Astrocyte of the hippocampus (primary cell): ENCODE data around the gene ACVR1.
"Not testable (repeated sequence)": the region's sequence is repeated elsewhere in the genome, so short reads cannot be mapped to it uniquely, and the experiment has no call there.

ENCODE experiments used
- DNase-seq: peaks from one replicate; pipeline ENCODE4 v3.0.0; 2011; ENCODE audit warnings: low read depth, low spot score

The ACVR1 gene

GRCh38 chr2:157830696-157831570, 45.2 kb downstream of the ACVR1 start:
- DNase-seq = peak; percentile 92

- DNase-seq = no peak
Measured at GRCh38 chr2:157830266-157830665, 45.9 kb downstream of the ACVR1 start.

GRCh38 chr2:157827377-157827776, 48.8 kb downstream of the ACVR1 start:
- DNase-seq = no peak

- not testable (repeated sequence) for DNase-seq
Measured at GRCh38 chr2:157826644-157827043, 49.5 kb downstream of the ACVR1 start.

DNA sequence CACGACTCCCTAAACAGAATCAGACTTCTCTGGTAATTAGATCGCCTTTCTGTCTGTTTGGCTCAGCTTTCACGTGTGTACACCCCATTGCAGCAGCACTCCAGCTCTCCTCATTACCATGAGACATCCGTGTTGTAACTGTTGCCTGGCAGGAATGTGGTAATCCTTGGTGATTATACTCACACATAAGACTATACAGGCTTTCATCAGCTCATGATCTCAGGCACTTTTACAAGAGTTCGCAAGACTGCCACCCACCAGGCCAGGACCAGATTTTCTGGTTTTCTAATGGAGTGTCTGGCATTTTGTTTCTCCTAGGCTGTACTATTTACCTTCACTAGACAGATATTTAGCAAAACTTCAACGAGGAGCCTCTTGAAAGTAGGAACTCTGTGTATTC, 50.2 kb downstream of the ACVR1 start:
- DNase-seq = peak; percentile 58

DNA sequence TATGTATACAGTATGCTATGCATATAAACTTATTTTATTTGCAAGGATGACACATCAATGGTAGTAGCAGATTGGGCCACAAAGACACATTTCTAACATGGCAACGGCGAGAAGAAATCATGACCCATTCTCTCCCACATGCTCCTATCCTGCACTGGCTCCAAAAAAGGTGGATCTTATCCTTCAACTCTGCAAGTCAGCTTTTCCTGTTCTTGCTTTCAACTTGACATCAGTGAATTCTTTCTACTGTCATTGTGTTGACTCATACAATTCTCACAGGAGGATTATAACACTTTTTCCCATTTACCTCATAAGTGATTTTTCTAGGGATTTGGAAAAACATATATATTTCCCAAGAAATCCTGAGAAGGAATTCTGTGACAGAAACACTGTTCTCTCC, 53.1 kb downstream of the ACVR1 start:
- no peak for DNase-seq

DNA sequence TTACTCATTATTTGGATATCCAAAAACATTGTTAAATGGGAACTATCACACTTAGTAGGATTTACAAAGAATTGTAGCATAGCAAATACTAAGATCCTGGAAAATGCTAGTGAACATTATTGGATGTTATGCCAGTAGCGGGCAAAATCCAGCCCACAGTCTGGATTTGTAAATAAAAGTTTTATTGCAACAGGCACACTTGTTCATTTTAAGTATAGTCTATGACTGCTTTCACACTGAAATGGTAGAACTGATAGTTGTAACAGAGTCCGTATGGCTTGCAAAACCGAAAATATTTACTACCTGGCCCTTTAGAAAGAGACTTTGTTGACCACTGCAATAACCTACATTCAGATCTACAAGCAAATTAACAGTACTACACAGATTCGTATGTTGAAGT, 53.6 kb downstream of the ACVR1 start:
- DNase-seq = no peak

DNA sequence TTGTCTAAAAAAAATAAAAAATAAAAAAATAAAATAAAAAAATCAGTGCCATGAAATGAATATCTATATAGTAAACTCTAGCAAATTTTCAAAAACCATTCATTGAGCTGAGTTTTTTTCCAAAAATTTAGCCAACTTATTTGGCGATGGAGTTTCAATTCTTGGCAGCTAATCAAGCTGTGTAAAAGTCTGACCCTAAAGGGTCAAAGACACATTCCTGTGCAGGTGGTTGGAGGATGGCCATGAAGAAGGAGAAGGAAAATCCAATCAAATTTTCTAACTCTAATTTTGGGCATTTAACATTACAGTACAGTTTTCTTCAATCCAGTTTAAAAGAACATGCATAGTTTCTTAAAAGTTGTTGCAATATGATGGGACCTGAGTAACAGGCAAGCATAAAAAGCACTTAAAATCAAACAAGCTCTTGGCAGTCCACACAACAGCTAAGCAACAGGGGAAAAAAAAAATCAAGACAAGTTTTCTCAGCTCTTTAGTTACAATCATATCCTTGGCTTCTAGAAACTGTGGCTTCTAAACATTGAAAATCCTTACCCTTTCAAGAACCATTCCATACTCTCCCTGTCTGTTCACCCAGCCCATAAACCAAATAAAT, 54.5 kb downstream of the ACVR1 start:
- no peak for DNase-seq

DNA sequence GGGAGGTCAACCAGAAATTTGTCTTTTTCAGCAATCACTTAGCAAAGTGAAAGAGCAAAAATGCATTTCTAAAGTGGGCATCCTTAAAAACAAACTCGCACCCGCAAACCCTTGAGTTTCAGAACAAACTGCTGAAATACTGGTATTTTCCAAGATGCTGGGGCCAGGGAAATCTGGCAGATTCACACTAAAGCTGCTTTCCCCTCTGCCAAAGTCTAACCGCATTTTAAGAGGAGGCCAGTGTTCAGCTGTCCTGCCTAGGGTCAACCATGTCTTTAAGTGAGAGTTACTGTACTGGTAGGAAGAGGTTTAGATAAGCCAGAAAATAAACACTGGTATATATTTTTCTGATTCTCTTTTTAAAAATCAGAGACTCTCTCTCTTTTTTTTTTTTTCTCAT, 55.9 kb downstream of the ACVR1 start:
- no peak for DNase-seq

DNA sequence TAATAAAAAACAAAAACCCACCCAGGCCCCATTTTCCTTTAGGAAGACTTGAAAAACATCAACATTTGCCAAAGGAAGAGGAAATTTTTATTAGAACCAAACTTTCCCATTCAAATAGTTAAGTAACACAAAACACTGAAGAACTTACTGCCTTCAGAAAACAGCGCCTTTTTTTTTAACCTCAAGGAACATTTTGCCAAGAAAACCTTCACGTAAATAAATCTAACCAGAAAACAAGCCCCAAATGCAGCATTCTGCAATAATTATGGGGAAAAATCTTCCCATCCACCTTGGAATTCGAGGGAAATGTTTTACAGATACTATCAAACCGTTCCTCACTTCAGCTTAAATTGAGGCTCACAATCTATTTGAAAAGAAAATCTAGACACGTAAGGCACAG, 56.4 kb downstream of the ACVR1 start:
- DNase-seq = no peak

- no peak for DNase-seq
Measured at GRCh38 chr2:157818227-157818626, 57.9 kb downstream of the ACVR1 start.

GRCh38 chr2:157815421-157815820, 60.7 kb downstream of the ACVR1 start:
- DNase-seq = no peak

- no peak for DNase-seq
Measured at GRCh38 chr2:157813467-157813866, 62.7 kb downstream of the ACVR1 start.

DNA sequence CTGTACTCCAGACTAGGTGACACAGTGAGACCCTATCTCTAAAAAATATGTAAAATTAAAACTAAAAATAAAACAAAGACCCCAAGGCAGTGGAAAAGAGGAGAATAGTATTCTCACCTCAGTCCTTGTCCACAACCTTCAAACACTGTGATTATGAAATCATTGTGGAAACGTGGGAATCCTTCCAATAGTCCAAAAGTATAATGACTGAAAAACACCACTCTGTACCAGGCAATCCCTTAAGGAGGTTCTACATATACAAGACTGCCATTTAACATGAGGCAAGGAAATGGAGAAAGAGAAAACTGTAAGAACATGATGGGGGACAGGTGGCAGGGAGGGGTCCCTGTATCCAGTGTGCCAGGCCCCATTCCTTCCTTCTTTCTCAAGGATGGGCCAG, 66.1 kb downstream of the ACVR1 start:
- no peak for DNase-seq

DNA sequence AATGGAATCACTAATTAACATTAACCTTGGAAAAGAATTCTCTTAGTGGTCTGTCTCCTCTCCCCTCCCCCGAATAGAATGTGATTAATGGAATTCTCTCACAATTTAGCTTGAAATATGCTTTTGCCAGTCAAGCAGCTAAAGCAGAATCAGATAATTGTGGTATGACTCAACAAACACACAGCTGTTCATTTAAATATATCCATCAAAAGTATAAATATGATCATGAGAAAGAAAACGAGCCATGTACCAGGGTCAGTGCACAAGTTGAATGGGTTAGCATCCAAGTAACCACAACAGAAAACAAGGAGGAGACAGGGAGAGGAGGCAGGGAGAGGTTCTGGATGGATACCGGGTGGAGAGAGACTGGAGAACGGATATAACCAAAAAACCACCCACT, 66.9 kb downstream of the ACVR1 start:
- DNase-seq = peak; percentile 70

GRCh38 chr2:157808421-157808820, 67.7 kb downstream of the ACVR1 start:
- DNase-seq = no peak

- DNase-seq = no peak
Measured at GRCh38 chr2:157806426-157807077, 69.6 kb downstream of the ACVR1 start.

DNA sequence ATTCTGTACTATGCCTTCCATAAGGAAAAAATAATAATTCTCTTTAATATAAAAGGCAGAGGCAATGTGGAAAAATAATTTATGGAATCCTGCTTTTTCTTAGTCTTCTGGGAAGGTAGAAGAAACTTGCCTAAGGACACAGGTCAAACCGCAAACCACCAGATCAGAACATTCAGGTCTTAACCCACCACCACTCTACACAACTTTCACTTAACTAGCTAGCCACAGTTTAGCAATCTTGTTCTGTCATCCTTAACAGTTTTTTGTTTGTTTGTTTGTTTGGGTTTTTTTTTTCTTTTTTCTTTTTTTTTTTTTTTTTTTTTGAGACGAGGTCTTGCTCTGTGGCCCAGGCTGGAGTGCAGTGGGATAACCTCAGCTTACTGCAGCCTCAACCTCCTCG, 70.6 kb downstream of the ACVR1 start:
- DNase-seq = no peak

DNA sequence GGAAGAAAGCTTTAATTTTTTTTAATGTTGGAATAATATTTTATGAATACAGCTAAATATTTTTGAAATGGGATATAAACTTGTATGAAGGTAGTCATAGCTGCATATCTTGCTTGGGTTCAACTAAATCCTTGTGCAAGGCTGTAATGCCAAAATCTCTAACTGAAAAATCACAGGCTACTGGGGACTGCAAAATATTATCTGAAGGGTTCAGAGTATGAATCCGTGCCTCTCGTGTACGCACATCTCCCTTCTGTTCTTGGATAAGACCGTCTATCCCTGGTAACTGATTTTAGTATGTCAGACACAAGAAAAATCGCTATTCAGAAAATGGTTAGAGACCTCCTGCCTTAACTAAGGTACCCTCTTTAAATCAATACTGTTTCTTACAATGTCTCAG, 71.8 kb downstream of the ACVR1 start:
- DNase-seq = no peak

- no peak for DNase-seq
Measured at GRCh38 chr2:157803952-157804351, 72.2 kb downstream of the ACVR1 start.

- DNase-seq = no peak
Measured at GRCh38 chr2:157803476-157803875, 72.7 kb downstream of the ACVR1 start.

DNA sequence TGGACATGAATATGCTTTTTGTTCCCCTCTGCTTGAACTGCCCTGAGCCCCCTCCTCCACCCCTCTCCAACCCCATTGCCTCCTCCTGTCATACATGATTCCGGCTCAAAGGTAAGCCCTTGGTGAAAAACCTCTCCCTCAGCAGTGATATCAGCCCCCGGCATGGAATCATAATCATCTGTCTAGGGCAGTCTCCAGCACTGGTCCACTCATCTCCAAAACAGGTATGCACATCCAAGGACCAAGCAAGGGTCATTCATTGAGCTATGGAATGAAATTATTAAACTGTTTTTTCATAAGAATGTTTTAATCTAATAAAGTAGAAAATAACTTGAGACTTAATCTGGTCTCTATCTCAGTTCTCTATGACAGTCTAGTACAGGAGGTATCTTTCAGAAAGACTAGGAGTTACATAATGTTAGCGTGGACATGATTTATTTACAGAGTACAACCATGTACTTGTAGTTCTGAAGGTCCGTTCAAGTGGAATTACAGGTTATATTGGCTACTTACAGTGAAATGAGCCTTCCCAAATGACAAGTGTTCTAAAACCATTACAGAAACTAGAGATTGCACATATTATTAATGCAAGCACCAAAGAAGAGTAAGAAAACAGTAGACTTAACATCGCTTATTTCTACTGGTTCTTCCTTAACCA, 75.2 kb downstream of the ACVR1 start:
- DNase-seq = no peak
